T follicular helper cell (primary cell): ENCODE measurements around the gene CH25H.
"Not testable (repeated sequence)": the region's sequence is repeated elsewhere in the genome, so short reads cannot be mapped to it uniquely, and the experiment has no call there.

Source experiments
- DNase-seq: peaks from one replicate; pipeline ENCODE4 v3.0.0-alpha.2; 2020; ENCODE audit warnings: low read depth
- total RNA-seq, 2 experiments: gene quantifications; one replicate each; lab custom pipeline; 2026; lab: John Stamatoyannopoulos, UW

CH25H gene
- 0.06 to 2.5 reads per million in 2 experiments for total RNA-seq

DNA sequence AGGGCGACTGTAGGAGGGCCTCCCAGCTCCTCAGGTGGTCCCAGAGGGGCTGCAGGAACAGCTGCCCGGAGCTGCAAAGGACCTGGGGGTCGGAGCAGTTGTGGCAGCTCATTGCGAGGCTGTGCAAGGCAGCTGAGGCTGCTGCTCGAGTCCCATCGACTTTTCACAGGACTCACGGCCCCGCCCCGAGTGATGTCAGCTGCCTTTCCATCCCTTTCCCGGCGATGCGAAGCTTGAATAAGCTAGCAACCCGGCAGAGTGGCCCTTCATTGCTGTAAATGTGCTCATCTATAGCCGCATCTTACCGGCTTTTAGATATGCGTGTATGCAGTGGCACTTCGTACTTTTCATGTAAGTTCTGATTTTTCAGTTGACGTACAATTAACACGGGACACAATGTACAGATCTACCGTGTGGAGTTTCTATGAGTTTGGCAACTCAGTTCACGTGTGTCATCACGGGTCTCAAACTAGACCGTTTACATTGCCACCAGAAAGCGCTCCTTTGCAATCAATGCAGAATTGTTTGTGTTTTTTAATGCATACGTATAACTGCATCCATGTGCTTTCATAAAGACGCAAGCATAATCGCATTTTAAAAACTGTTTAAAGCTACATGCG, at the start of gene CH25H:
Gene CH25H (minus strand): TSS at position 137 of the 620 bp plus-strand sequence. CDS start 25 bp downstream, at position 112.
- DNase-seq = peak; percentile 21

- DNase-seq = no peak
These were observed 49.2 kb upstream of the CH25H start for GRCh38 chr10:89256340-89256739.

- DNase-seq = no peak
These were observed 48.7 kb upstream of the CH25H start for GRCh38 chr10:89255793-89256192.

DNA sequence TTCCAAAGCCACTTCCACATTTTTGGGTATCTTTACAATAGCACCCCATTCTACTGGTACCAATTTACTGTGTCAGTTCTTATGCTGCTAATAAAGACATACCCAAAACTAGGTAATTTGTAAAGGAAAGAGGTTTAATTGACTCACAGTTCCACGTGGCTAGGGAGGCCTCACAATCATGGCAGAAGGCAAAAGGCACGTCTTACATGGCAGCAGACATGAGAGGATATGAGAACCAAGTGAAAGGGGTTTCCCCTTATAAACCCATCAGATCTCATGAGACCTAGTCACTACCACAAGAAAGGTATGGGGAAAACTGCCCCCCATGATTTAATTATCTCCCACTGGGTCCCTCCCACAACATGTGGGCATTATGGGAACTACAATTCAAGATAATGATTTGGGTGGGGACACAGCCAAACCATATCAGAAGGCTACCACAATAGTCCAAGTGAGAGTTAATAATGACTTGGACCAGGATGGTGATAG, 48.0 kb upstream of the CH25H start:
- DNase-seq = not testable (repeated sequence)

- no peak for DNase-seq
These were observed 45.1 kb upstream of the CH25H start for GRCh38 chr10:89252225-89252585.

DNA sequence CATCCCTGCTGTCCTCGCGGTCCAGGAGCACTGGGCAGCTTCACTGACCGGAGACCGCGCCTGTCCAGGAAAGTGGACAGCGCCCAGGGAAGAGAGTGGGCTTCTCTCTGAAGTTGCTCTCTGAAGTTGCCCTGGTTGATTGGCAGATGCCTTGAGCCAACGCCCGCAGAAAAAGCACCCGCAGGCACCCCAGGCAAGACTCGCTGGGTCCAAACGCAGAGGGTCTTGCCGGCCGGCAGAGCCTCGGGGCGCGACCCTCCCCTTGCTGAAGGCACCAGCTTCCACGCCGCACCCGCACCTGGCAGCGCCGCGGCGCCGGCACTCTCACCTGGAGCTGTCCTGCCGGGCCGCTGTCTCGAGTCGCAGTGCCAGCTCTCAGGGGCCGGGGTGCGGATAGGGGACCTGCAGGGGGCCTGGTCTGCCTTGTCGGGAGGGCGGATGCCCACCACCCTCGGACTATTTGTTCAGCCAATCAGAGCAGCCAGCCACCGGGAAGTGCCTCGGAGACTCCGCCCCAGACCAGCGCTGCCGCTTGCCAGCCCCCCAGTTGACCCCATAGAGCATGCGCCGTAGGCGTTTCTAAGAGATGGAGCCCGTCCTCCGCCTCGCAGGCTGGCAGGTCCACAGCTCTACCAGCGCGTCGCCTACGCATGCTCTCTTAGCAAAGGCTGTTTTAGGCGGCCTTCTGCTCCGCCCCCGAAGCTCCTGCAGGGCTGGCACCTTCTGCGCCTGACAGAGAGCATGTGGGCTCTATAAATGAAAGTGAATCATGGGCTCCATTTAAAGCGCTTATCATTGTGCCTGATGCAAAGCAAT, 44.5 kb upstream of the CH25H start, which contains the start of gene LIPA:
Gene LIPA (minus strand): TSS at position 367 of the 816 bp plus-strand sequence. CDS start 4,127 bp downstream, outside the sequence.
- peak; percentile 93 for DNase-seq

DNA sequence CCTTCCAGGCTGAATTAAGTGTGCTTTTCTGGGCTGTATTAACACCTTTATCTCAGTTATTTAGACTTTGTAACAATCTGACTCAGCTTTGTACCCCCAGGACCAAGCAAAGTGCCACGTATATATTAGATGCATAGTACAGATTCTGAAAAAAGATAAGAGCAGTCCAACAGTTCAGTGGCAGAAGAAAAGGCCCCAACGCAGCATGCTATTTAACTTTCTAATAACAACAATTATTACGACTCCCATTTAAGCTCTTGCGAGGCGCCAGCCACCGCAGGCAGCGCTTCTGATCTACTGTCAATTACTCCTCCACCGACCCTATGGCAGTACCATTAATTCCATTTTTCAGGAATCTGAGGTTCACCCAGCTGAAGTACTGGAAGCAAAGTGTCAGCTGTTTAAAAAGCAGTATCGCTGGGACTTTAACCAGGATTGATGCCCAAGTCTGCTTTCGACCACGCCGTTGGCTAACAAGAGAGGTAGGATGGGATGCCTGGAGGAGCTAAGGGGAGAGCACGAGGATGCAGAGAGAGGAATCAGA, 43.8 kb upstream of the CH25H start:
- no peak for DNase-seq

- DNase-seq = no peak
These were observed 41.9 kb upstream of the CH25H start for GRCh38 chr10:89248990-89249389.

- DNase-seq = not testable (repeated sequence)
These were observed 40.5 kb upstream of the CH25H start for GRCh38 chr10:89247623-89248022.

DNA sequence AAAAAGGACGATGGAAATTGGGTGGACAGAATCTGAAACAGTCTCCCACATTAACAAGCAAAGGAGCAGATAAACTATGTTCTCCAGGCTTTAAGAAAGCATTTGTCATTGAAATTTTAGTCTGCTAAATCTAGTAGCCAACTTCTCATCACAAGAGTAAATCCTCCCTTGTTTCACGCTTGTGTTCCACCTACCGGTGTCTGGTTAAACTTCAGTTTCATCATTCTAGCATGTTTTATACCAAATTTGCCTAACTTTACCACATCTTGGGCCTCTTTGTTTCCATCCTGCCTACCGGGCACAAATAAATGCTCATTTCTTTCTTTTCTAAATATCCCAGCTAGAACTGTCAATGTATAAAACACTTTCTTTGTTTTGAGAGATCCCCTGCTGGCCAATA, 38.7 kb upstream of the CH25H start:
- no peak for DNase-seq

DNA sequence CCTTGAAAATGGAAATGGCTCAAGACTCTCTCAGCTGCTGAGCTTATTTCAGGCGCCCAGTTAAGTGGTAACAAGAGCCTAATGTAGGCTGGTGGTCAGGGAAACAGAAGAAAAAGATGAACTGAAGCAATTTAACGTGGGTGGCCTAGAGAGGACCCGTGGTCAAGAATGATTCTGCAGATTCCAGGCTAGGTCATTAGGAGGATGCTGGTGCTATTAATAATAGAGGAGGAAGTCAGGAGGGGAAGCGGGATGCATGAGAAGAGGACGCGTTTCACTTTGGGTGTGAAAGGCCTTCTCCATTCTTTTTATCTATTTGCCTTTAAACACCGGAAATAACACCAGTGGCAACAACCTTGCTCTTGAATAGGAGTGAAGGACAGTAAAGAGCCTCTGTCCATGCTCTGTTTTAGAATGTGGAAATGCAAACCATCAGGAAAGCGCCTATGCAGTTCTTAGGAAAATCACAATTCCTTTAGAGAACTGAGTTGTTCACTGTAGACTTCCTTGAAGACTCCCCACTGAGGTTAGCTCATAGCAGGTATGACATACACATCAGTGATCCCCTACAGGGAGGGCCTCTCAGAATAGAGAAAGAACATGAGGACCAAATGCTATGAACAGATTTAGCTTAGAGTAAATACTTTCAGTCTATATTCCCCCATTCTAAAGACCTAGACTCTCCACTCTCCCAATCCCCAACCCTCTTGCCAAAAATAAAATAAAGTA, 35.9 kb upstream of the CH25H start:
- DNase-seq = no peak

GRCh38 chr10:89242345-89242684, 35.2 kb upstream of the CH25H start:
- no peak for DNase-seq

GRCh38 chr10:89241486-89242344, 34.6 kb upstream of the CH25H start:
- DNase-seq = no peak

- DNase-seq = no peak
These were observed 33.9 kb upstream of the CH25H start for GRCh38 chr10:89241026-89241425.

DNA sequence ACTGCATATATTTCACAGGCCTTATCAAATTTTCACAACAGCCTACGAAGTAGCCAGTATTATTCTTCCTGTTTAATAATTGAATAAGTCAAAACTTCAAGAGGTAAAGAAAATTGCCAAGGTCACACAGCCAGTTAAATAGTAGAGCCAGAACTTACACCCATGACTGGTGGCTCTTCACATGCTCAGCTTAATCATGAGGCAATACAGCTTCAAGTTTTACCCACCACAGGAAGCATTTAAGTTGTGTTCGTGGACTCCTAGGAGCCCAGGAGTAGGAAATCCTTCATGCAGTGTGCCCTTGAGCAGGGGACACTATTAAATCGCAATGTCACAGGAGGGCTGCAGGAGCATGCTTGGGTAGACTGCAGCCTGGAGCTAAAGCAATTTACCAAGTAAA, 33.4 kb upstream of the CH25H start:
- DNase-seq = no peak

DNA sequence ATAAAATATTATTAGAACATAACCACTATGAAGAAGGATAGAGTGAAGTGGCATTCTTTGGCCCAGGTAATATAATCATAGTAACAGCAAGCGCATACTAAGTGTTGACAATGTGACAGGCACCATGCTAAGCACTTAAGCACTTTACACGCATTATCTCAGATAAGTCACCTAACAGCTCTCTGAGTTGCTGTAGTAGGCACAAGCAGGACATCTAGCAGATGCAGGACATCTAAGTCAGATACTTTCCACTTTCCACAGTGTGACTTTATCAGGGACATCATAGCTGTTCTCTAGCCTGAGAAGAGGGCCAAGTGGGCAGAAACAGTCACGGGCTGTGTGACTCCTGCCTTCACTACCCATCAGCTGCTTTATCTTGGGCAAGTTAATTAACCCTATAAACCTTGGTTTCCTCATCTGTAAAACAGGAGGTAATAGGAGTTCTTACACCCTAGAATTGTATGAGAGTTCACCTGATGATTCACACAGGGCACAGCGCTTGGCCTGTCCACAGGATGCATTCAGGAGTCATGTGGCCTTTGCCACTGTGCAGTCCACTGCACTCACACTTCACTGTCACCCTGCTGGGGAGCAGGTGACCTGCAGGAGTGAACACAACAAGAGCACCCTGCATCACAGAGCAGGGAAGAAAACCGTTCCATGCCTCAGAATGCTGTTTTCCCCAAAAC, 32.0 kb upstream of the CH25H start:
- DNase-seq = no peak

GRCh38 chr10:89237849-89238248, 30.7 kb upstream of the CH25H start:
- no peak for DNase-seq

DNA sequence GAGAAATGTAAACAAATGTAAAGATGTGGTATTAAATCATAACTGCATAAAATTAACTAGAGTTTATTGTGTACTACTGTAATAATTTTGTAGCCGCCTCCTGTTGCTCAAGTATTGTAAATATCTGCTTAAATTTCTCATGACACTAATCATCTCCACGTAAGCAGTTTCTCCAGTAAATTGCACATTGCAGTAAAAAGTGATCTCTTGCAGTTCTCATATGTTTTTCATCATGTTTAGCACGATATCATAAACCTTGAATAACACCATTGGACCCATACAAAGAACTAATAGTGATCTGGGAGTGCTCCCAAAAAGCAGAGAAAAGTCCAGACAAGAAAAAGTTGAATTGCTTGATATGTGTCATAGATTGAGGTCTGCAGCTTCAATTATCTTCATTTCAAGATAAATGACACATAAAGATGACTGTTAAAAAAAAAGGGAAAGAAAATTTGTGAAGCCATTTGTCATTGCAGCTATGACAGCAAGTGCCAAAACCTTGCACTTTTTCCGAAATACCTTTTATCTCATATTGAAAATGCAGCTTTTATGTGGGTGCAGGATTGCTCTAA, 29.2 kb upstream of the CH25H start:
- no peak for DNase-seq

DNA sequence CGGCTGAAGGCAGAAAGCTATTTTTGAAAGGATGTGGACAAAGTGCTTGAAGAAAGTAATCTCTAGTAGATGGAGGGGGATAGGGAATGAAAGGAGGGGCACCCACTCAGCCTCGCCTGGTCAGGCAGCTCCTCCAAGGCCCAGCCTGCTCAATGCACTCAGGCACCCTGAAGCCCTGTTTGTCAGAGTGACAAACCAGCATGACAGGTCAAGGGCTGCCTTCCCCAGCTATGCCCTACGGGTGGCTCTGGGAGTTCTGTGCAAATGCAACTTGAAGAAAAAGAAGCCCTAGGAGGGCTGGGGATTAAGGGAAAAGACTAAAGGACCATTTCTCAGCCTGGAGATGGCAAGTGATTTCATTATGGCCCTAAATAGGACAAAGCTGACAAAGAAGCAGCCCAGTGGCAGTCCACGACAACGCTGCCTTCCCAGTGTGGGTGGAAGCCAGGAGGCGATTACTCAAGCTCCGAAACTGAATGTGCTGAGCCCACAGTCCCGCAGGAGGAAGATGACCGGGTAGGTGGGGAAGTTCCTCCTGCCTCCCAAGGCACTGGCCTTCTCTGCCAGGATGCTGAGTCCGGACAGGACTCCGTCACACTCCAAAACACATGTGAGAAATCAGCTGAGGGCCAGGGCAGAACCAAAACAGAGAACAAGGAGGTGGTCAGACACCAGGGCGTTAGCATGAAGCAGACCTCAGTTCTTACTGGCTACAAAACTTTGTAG, 28.1 kb upstream of the CH25H start:
- no peak for DNase-seq

DNA sequence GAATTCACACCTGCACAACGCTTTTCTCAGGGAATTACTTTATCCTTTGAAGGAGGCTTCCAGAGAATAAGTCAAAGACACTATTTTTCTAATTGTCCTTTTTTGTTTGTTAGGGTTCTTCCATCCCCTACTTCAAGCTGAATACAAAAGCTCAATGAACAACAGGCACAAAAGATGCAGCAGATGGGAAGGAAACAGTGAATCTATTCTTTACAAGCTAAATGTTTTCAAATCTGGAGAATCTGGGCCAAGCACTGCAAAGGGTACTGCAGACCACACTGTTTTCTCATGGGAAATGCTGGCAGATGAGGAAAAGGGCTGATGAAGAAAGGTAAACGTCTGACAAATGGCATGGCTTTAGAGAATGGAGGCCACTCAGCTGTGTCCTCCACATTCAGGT, 25.9 kb upstream of the CH25H start:
- DNase-seq = no peak
